Endothelial cell (in vitro differentiated cells): ENCODE results near the gene MS4A12. TPM values are rescaled to one million over a fixed set of nuclear protein-coding genes. Genes with fewer than 3 reads are reported as not detected.

ENCODE experiments used
- DNase-seq: peaks from one replicate; pipeline ENCODE4 v3.0.0; 2021; ENCODE audit warnings: low spot score
- H3K27ac Mint-ChIP-seq: one replicate; pipeline ENCODE4 v1.8.0; 2021; ENCODE audit warnings: mixed read lengths, inconsistent platforms; ENCODE audit not compliant: unreplicated experiment
- H3K27me3 Mint-ChIP-seq: one replicate; pipeline ENCODE4 v1.8.0; 2021; ENCODE audit warnings: mild to moderate bottlenecking, moderate library complexity, mixed read lengths, inconsistent platforms; ENCODE audit not compliant: unreplicated experiment
- H3K36me3 Mint-ChIP-seq: one replicate; pipeline ENCODE4 v1.8.0; 2021; ENCODE audit warnings: mild to moderate bottlenecking, low read depth, mixed read lengths, inconsistent platforms; ENCODE audit not compliant: unreplicated experiment
- H3K4me1 Mint-ChIP-seq: one replicate; pipeline ENCODE4 v1.8.0; 2021; ENCODE audit warnings: mild to moderate bottlenecking, mixed read lengths, inconsistent platforms; ENCODE audit not compliant: unreplicated experiment
- H3K4me3 Mint-ChIP-seq: one replicate; pipeline ENCODE4 v1.8.0; 2021; ENCODE audit warnings: mild to moderate bottlenecking, mixed read lengths, inconsistent platforms; ENCODE audit not compliant: unreplicated experiment
- H3K9me3 Mint-ChIP-seq: one replicate; pipeline ENCODE4 v1.8.0; 2021; ENCODE audit warnings: mixed read lengths, inconsistent platforms; ENCODE audit not compliant: unreplicated experiment
- CTCF ChIP-seq: fragments of 200-600 bp; sonication (generic); IDR thresholded peaks from one replicate; pipeline ENCODE4 v1.5.0; 2021; ENCODE audit warnings: antibody characterized with exemption; ENCODE audit not compliant: unreplicated experiment
- total RNA-seq: library from RNA; stranded (reverse); fragmentation: NEBNext Ultra II Directional; extraction: Animal tissue kit (Norgen Biotek cat#: 25700); gene quantifications from one replicate; pipeline ENCODE4 v1.2.1, GENCODE V29; 2021; ENCODE audit not compliant: unreplicated experiment

Gene MS4A12
- total RNA-seq, 1 donor from 2014 or later, result not detected

DNA sequence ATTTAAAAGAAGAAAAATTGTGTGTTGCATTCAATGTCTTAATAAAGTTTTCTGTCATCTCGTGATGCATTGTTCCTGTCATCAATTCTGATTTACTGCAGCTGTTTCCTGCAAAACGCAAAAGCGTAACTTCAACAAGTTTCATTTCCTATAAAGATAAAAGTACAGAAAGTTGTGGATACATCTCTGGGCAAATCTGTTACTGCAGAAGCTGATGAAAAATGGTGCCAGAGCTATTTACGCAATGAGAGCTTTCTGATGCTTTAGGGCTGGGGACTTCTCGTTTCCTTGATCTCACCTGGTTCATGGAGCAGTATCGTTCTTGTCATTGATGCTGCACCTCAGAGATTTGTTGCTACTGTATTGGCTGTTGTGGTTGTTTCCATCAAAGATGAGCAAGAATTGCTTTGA lies 15.5 kb upstream of the MS4A12 start:
- Mint-ChIP-seq H3K36me3 (no peaks in the 10 kb centered on the region), H3K4me3 (no peak overlapping the region), H3K27ac (no peak overlapping the region), H3K9me3 (no peaks in the 10 kb centered on the region), H3K27me3 (no peaks in the 10 kb centered on the region), H3K4me1 (no peaks in the 10 kb centered on the region)
- no peak for TF ChIP-seq CTCF
- no peak for DNase-seq

- Mint-ChIP-seq H3K9me3 (no peaks in the 10 kb centered on the region), H3K27me3 (no peaks in the 10 kb centered on the region), H3K4me3 (no peak overlapping the region), H3K4me1 (no peaks in the 10 kb centered on the region), H3K36me3 (no peaks in the 10 kb centered on the region), H3K27ac (no peak overlapping the region)
- no peak for DNase-seq
- TF ChIP-seq CTCF, result no peak
Observed at GRCh38 chr11:60482361-60482760, 10.2 kb upstream of the MS4A12 start.

DNA sequence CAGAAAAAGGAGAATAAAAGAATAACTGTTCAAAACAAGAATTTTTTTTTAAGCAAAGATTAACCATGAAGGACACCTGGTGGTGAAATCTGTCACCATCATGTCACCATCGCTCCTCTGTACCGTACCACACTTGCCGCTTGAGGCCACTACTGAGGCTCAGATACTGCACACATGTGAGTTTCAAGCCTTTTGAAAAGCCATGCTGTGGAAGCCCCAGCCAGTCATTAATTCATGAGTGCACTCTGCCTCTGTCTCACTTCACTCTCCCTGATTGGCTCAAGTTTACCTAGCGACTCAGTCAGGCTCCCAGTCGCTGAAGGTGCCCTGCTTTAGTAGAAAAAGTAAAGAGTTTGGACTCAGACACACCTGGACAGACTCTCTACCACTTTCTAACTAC lies 6.6 kb upstream of the MS4A12 start:
- Mint-ChIP-seq H3K27me3 (no peaks in the 10 kb centered on the region), H3K9me3 (no peaks in the 10 kb centered on the region), H3K27ac (no peak overlapping the region), H3K36me3 (no peaks in the 10 kb centered on the region), H3K4me1 (no peaks in the 10 kb centered on the region), H3K4me3 (no peak overlapping the region)
- TF ChIP-seq CTCF, result peak; percentile 64
- peak; percentile 31 for DNase-seq

DNA sequence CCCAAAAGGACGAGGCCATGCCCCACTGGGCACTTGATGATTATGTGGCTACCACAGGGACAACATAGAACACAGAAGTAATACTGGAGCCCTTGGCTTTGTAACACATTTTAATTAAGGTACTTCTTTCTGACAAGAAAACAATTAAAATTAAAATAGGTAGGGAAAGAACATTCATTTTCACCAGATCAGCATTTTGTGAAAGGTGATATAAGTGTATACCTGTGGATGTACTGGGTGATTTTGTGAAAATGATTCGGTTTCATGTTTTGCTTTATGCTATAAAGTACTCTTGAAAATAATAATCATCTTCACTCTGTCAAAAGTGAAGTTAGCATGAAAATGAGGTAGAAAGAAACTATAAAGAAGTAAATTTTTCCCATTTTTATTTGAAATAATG lies 876 bp downstream of the MS4A12 start:
- Mint-ChIP-seq H3K27me3 (no peaks in the 10 kb centered on the region), H3K36me3 (no peaks in the 10 kb centered on the region), H3K9me3 (no peaks in the 10 kb centered on the region), H3K27ac (no peak overlapping the region), H3K4me1 (no peaks in the 10 kb centered on the region), H3K4me3 (no peak overlapping the region)
- TF ChIP-seq CTCF, result no peak
- no peak for DNase-seq

GRCh38 chr11:60498399-60498798 lies 5.8 kb downstream of the MS4A12 start:
- no peaks in the 10 kb centered on the region for H3K36me3 Mint-ChIP-seq
- no peak overlapping the region for H3K27ac Mint-ChIP-seq
- no peak overlapping the region for H3K4me3 Mint-ChIP-seq
- H3K27me3 Mint-ChIP-seq, result no peaks in the 10 kb centered on the region
- no peak for DNase-seq
- H3K4me1 Mint-ChIP-seq, result no peaks in the 10 kb centered on the region
- no peak for TF ChIP-seq CTCF
- no peaks in the 10 kb centered on the region for H3K9me3 Mint-ChIP-seq
